K562 (cell line): ENCODE data around the gene TMEM30A. TPM values are rescaled to one million over a fixed set of nuclear protein-coding genes. Genes with fewer than 3 reads are reported as not detected.

ENCODE experiments used
- ASH1L ChIP-seq: fragments of 450-650 bp; IDR thresholded peaks from 2 replicates; pipeline ENCODE4 v1.6.1; 2018; ENCODE audit warnings: borderline replicate concordance, mild to moderate bottlenecking, low read depth; ENCODE audit not compliant: partially characterized antibody
- CLOCK ChIP-seq: fragments of 250-450 bp; sonication (Bioruptor Pico); IDR thresholded peaks from 2 replicates; pipeline ENCODE4 v1.4.0; 2020; ENCODE audit warnings: mild to moderate bottlenecking, moderate library complexity, borderline replicate concordance
- CREB3 ChIP-seq: fragments of 450-650 bp; conservative IDR thresholded peaks from 2 replicates; pipeline ENCODE4 v1.6.1; 2016; ENCODE audit warnings: missing genetic modification characterization, low read depth, mild to moderate bottlenecking, missing compliant biosample characterization, moderate library complexity
- E2F5 ChIP-seq: sonication (generic); formaldehyde crosslinking; IDR thresholded peaks from 2 replicates; pipeline ENCODE4 v1.8.0; 2022; ENCODE audit warnings: mild to moderate bottlenecking, missing genetic modification reagents
- HDAC8 ChIP-seq: fragments of 450-650 bp; IDR thresholded peaks from 2 replicates; pipeline ENCODE4 v1.6.1; 2016; ENCODE audit warnings: mild to moderate bottlenecking, missing genetic modification characterization, moderate library complexity, missing compliant biosample characterization
- ILK ChIP-seq: fragments of 450-650 bp; IDR thresholded peaks from 2 replicates; pipeline ENCODE4 v1.6.1; 2016; ENCODE audit warnings: missing genetic modification characterization, low read depth, mild to moderate bottlenecking, missing compliant biosample characterization, moderate library complexity, borderline replicate concordance
- LEF1 ChIP-seq: fragments of 450-650 bp; IDR thresholded peaks from 2 replicates; pipeline ENCODE4 v1.6.1; 2016; ENCODE audit warnings: mild to moderate bottlenecking
- MLLT1 ChIP-seq, 2 experiments: fragments of 450-650 bp; IDR thresholded peaks; 2 replicates each; pipeline ENCODE4 v1.6.1; 2016
- NR0B1 ChIP-seq: fragments of 450-650 bp; IDR thresholded peaks from one replicate; pipeline ENCODE4 v1.6.1; 2018; ENCODE audit warnings: mild to moderate bottlenecking, moderate library complexity; ENCODE audit not compliant: partially characterized antibody
- NR2C1 ChIP-seq, 2 experiments: fragments of 450-650 bp; IDR thresholded peaks; 2 replicates each; pipeline ENCODE4 v1.6.1; 2017; ENCODE audit warnings: mild to moderate bottlenecking in 2 of 2, antibody characterized with exemption in 1 of 2, inconsistent platforms in 1 of 2, missing compliant biosample characterization in 1 of 2, missing genetic modification characterization in 1 of 2
- RCOR1 ChIP-seq, 2 experiments: IDR thresholded peaks; 2 replicates each; pipeline ENCODE4 v1.6.1; 2012; ENCODE audit warnings: low read depth in 2 of 2, low read length in 2 of 2, borderline replicate concordance in 1 of 2, improper control_type of control experiment in 1 of 2
- SAP30 ChIP-seq: fragments of 200-600 bp; sonication (generic); IDR thresholded peaks from 2 replicates; pipeline ENCODE4 v1.6.1; 2012; ENCODE audit warnings: borderline replicate concordance, low read depth, mild to moderate bottlenecking, moderate library complexity, low read length, control low read depth, inconsistent platforms; ENCODE audit not compliant: insufficient read depth, poor library complexity, severe bottlenecking
- SMAD1 ChIP-seq: fragments of 150-350 bp; IDR thresholded peaks from 2 replicates; pipeline ENCODE4 v1.6.1; 2014; ENCODE audit warnings: low read length, low read depth; ENCODE audit not compliant: partially characterized antibody
- TBP ChIP-seq: optimal IDR thresholded peaks from 2 replicates; pipeline ENCODE3; 2011; ENCODE audit warnings: low read depth, low read length, improper control_type of control experiment
- ZNF717 ChIP-seq: fragments of 250-450 bp; sonication (Bioruptor Pico); IDR thresholded peaks from 2 replicates; pipeline ENCODE4 v1.5.0; 2021
- ZNF76 ChIP-seq: fragments of 250-450 bp; sonication (Bioruptor Pico); IDR thresholded peaks from 2 replicates; pipeline ENCODE4 v1.4.0; 2020; ENCODE audit warnings: mild to moderate bottlenecking, moderate library complexity, borderline replicate concordance
- ZSCAN29 ChIP-seq: fragments of 450-650 bp; IDR thresholded peaks from 2 replicates; pipeline ENCODE4 v1.6.1; 2017
- polyA plus RNA-seq, 8 experiments: library from polyadenylated mRNA; depleted of rRNA in 4 of 8; stranded (reverse) in 5 of 8; unstranded in 3 of 8; fragments of >200 nt; fragmentation: Nextera tagmentation in 2 of 8; fragmentation: Illumina TruSeq in 1 of 8; extraction: Ambion mirVana in 2 of 8; extraction: Trizol in 1 of 8; gene quantifications; 2 replicates each; pipeline versions ENCODE4 v1.2.1 to v1.2.3, GENCODE V29; 2011 to 2014; ENCODE audit warnings: inconsistent platforms in 1 of 8, missing spikeins in 1 of 8
- total RNA-seq, 7 experiments: library from RNA; depleted of rRNA in 6 of 7; stranded (reverse); fragments of >200 nt in 6 of 7; fragmentation: Illumina TruSeq in 2 of 7; extraction: Trizol in 2 of 7; gene quantifications; 2 replicates each; pipeline versions ENCODE4 v1.2.1 to v1.2.3, GENCODE V29; 2011 to 2021; ENCODE audit warnings: low replicate concordance in 1 of 7

The TMEM30A gene
- total and polyA plus RNA-seq, 9 of the 15 experiments (the other 6 are each of a cell fraction or from before 2014, with no cell fraction given) = 6.5 to 31.2 (median 16.3) TPM

GRCh38 chr6:75285283-75285639 is 669 bp upstream of the TMEM30A start (continued):
- TF ChIP-seq SMAD1 (no peak), HDAC8 (no peak), CLOCK (CRISPR knock-in tag) (no peak), TBP (no peak), CREB3 (tag) (no peak), MLLT1 (IDR thresholded peaks at IDR 0.05) (peak in 1 of 2 experiments; percentile 35; a peak in 2 of 4 replicates), NR2C1 (IDR thresholded peaks at IDR 0.05) (no peak), NR2C1 (tag; IDR thresholded peaks at IDR 0.05) (no peak), ZNF76 (CRISPR knock-in tag) (no peak), SAP30 (peak; percentile 11), ZNF717 (no peak), ZSCAN29 (no peak), NR0B1 (no peak), E2F5 (CRISPR knock-in tag) (no peak), ILK (tag) (no peak), ASH1L (no peak), RCOR1 (IDR thresholded peaks at IDR 0.05; ENCODE audit: borderline replicate concordance in 1 of 2, low read depth in 2 of 2, low read length in 2 of 2) (no peak), LEF1 (no peak; the same call in 1 of the 2 replicates)
